ENCODE data around the gene DNAJC1. TPM values are rescaled to one million over a fixed set of nuclear protein-coding genes. Genes with fewer than 3 reads are reported as not detected.

Gene DNAJC1
- total RNA-seq, 3 donors from 2014 or later, result 63.7 to 93.0 (median 92.1) TPM

GRCh38 chr10:21749788-21750187 lies 253.7 kb downstream of the DNAJC1 start:
- DNase-seq (ENCODE audit: low spot score in 2 of 2), result no peak
- Histone ChIP-seq H3K9me3 (no peaks in the 10 kb centered on the region), H3K27me3 (no peaks in the 10 kb centered on the region), H3K4me1 (no peaks in the 10 kb centered on the region), H3K27ac (no peak overlapping the region), H3K36me3 (no peaks in the 10 kb centered on the region), H3K4me3 (no peak overlapping the region)
- TF ChIP-seq CTCF (IDR thresholded peaks at IDR 0.05) (no peak), POLR2A (IDR thresholded peaks at IDR 0.05) (no peak), POLR2AphosphoS5 (IDR thresholded peaks at IDR 0.05) (no peak)
- intact Hi-C loops (cut with DNase I; ENCODE audit: low total_unique reads), result loop anchor here (10.0 kb wide), 1 partner anchor 835 kb away; no protein-coding TSS in a partner anchor

GRCh38 chr10:21747809-21748208 lies 255.7 kb downstream of the DNAJC1 start:
- Histone ChIP-seq H3K4me1 (no peaks in the 10 kb centered on the region), H3K36me3 (no peaks in the 10 kb centered on the region), H3K27ac (no peak overlapping the region), H3K4me3 (no peak overlapping the region), H3K27me3 (no peaks in the 10 kb centered on the region), H3K9me3 (no peaks in the 10 kb centered on the region)
- no peak for DNase-seq (ENCODE audit: low spot score in 2 of 2)
- no peak for TF ChIP-seq CTCF (IDR thresholded peaks at IDR 0.05)
- TF ChIP-seq POLR2AphosphoS5 (IDR thresholded peaks at IDR 0.05), result no peak
- no peak for TF ChIP-seq POLR2A (IDR thresholded peaks at IDR 0.05)
- intact Hi-C loops (cut with DNase I; ENCODE audit: low total_unique reads), result no loop called here

- Histone ChIP-seq H3K4me1 (no peaks in the 10 kb centered on the region), H3K9me3 (no peaks in the 10 kb centered on the region), H3K27me3 (no peaks in the 10 kb centered on the region), H3K27ac (no peak overlapping the region), H3K36me3 (peaks cover 6% of the 10 kb centered on the region), H3K4me3 (no peak overlapping the region)
- DNase-seq (ENCODE audit: low spot score in 2 of 2), result no peak
- intact Hi-C loops (cut with DNase I; ENCODE audit: low total_unique reads), result no loop called here
- TF ChIP-seq CTCF (IDR thresholded peaks at IDR 0.05) (no peak), POLR2A (IDR thresholded peaks at IDR 0.05) (no peak), POLR2AphosphoS5 (IDR thresholded peaks at IDR 0.05) (no peak)
Measured at GRCh38 chr10:21746118-21746517, 257.4 kb downstream of the DNAJC1 start.

- H3K27ac ChIP-seq, result no peak overlapping the region
- no peaks in the 10 kb centered on the region for H3K4me1 ChIP-seq
- intact Hi-C loops (cut with DNase I; ENCODE audit: low total_unique reads), result no loop called here
- no peak for TF ChIP-seq POLR2A (IDR thresholded peaks at IDR 0.05)
- TF ChIP-seq POLR2AphosphoS5 (IDR thresholded peaks at IDR 0.05), result no peak
- no peak for TF ChIP-seq CTCF (IDR thresholded peaks at IDR 0.05)
- H3K9me3 ChIP-seq, result no peaks in the 10 kb centered on the region
- peaks cover 6% of the 10 kb centered on the region for H3K36me3 ChIP-seq
- no peak for DNase-seq (ENCODE audit: low spot score in 2 of 2)
- no peak overlapping the region for H3K4me3 ChIP-seq
- no peaks in the 10 kb centered on the region for H3K27me3 ChIP-seq
Measured at GRCh38 chr10:21744223-21744622, 259.3 kb downstream of the DNAJC1 start.

GRCh38 chr10:21742740-21743412 lies 260.7 kb downstream of the DNAJC1 start:
- Histone ChIP-seq H3K27me3 (no peaks in the 10 kb centered on the region), H3K4me1 (no peaks in the 10 kb centered on the region), H3K36me3 (peaks cover 6% of the 10 kb centered on the region), H3K27ac (no peak overlapping the region), H3K9me3 (no peaks in the 10 kb centered on the region), H3K4me3 (no peak overlapping the region)
- no peak for DNase-seq (ENCODE audit: low spot score in 2 of 2)
- intact Hi-C loops (cut with DNase I; ENCODE audit: low total_unique reads), result no loop called here
- TF ChIP-seq CTCF (IDR thresholded peaks at IDR 0.05) (no peak), POLR2A (IDR thresholded peaks at IDR 0.05) (no peak), POLR2AphosphoS5 (IDR thresholded peaks at IDR 0.05) (no peak)
